GM12874 (cell line): ENCODE measurements around the gene SLC6A12.
A peak's percentile ranks its signal among the peaks of the same experiment; 100 is the strongest.

Source experiments
- TF ChIP-seq, protein P1 (sequence below): IDR thresholded peaks from 2 replicates; pipeline ENCODE4 v1.5.1; 2011; ENCODE audit warnings: low read depth, mild to moderate bottlenecking, control low read depth, low read length, moderate library complexity; ENCODE audit not compliant: insufficient read depth

Gene SLC6A12

GRCh38 chr12:172732-173161 is 41.2 kb downstream of the SLC6A12 start:
- TF ChIP-seq, protein P1, sequence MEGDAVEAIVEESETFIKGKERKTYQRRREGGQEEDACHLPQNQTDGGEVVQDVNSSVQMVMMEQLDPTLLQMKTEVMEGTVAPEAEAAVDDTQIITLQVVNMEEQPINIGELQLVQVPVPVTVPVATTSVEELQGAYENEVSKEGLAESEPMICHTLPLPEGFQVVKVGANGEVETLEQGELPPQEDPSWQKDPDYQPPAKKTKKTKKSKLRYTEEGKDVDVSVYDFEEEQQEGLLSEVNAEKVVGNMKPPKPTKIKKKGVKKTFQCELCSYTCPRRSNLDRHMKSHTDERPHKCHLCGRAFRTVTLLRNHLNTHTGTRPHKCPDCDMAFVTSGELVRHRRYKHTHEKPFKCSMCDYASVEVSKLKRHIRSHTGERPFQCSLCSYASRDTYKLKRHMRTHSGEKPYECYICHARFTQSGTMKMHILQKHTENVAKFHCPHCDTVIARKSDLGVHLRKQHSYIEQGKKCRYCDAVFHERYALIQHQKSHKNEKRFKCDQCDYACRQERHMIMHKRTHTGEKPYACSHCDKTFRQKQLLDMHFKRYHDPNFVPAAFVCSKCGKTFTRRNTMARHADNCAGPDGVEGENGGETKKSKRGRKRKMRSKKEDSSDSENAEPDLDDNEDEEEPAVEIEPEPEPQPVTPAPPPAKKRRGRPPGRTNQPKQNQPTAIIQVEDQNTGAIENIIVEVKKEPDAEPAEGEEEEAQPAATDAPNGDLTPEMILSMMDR = no peak

DNA sequence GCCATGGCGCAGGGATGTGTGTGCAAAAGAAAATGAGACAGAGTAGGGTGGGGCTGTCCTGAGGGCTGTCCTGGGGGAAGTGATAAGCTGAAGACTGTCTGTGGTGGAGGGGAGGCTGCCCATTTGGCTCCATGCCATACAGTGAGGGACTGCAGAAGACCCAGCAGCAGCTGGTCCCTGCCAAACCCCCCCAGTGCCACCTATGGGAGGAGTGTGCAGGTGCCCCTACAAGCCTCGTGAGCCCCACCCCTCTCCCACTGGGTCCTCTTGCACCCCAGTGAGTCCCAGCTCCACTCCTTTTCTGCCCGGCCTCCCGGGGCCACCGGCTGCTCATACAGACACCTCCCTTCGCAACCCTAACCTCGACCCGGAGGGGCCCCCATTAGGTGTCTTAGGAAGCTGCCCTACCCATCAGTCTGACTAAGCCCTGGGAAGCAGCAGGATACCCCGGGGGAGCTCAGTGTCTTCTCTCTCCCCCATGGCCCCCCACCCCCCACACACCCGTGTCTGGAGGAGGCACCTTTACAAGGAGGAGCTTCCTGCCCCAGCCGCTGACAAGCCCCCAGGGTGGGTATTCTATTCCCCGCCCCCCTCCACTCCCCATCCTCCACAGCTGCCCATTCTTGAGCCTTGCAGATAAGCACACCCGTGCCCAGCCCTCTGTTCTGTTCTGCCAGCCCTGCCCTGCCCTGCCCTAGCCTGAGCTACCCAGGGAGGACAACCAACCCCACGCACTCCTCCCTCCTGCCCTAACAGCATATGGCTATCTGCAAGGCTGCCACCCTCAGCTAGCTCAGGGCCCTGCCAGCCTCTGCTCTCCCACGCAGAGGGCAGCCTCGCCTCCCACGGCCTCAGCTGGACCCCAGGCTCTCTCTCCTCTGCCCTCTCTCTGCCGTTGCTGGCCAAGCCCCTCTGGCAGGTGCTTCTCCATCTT is 41.9 kb downstream of the SLC6A12 start:
- TF ChIP-seq, protein P1 = no peak

DNA sequence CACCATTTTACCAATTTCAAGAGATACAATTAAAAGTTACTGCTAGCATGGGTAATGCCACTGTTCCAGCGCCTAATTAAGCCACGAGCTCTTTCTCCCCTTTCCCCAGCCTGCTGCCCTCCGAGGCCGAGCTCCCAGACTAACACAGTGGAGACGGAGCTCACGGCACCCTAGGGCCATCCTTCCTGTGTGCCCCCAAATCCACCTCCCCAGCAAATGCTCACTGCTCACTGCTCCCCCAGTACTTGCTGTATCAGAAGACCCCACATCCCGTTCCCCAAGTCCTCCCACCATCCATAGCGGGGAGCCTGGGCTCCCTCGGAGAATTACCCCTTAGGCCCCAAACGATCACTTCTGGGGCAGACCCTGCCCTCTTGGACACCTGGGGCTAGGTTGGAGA is 42.7 kb downstream of the SLC6A12 start:
- TF ChIP-seq, protein P1 = no peak

DNA sequence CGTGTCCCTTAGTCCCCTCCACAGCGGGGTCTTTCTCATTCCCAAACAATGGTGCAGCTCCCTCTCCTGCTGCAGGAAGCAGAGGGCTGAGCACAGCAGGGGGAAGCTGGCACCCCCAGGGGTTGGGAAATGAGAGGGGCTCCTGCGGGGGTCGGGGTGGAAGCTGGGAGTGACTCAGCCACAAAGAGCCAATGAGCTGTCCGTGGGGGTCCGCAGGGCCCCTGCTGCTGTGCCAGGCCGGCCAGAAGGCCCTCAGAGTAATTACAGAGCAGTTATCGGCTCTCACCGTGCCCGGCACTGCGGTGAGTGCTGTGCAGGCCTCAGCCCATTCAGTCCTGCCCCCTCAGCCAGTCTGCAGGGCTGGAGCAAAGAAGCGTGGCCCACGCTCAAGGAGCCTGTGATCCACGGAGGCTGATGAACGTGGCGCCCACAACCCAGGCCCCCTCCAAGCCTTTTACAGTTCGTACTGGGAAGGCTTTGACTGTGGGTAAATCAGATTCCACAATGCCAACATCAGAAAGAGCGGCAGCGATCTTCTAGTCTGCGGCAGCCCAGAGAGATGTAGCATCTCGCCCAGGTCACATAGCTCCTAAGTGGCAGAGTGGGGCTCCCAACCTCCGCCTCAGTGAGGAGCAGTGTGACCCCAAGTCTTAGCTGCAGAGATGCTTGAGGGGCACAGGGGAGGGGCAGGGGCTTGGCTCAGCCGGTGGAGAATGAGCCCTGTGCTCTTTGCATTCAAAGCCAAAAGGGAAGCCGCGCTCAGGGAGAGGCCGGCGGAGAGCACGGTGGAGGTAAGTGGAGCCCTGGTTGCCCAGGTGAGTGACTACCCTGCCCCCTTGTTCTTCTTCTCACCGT is 43.4 kb downstream of the SLC6A12 start:
- TF ChIP-seq, protein P1 = no peak

- TF ChIP-seq, protein P1 = peak; percentile 25; the same call in 1 of the 2 replicates
These were observed 44.2 kb downstream of the SLC6A12 start for GRCh38 chr12:169528-170370.

DNA sequence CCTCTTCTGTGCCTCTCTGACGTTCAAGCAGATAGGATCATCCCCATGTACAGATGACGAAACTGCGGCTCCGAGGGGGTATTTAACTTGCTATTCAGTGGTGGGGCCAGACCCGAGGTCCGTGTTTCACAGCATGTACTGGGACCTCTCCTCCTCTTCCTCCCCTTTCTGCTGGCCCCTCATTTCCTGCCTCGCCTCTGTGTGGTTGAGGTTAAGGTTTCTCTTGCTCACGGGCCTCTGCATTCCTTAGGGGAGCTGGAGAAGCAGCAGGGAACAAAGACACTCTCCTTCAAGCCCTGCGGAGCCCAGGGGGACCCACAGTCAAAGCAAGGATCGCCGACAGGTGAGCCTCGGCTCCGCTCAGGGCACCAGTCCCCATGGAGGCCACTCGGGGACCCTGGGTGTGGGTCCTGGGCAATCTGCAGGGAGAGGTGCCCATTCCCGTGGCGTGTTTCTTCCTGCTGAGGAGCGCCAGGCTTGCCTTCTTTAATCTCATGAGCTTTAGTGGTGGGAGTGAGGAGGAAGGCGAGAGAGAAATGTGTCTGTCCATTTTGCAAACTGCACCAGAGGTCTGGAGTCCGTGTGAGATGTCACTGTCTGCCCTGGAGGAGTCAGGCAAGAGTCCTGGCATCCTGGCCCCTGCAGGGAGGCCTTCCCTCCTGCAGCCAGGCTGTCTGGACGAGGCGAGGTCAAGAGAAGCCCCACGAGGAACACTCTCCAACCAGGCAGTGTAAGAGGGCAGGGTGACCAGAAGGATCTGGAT is 45.0 kb downstream of the SLC6A12 start:
- TF ChIP-seq, protein P1 = no peak
